PFSK-1 (cell line): ENCODE measurements around the gene ANKRD9.

Experiments used
- FOXP2 ChIP-seq: optimal IDR thresholded peaks from 2 replicates; pipeline ENCODE3; 2011; ENCODE audit warnings: borderline replicate concordance, control low read depth, inconsistent platforms; ENCODE audit not compliant: insufficient read depth; ENCODE audit errors: extremely low read length, extremely low read depth
- POLR2AphosphoS5 ChIP-seq: IDR thresholded peaks from 2 replicates; pipeline ENCODE4 v1.6.1; 2012; ENCODE audit warnings: low read depth, mild to moderate bottlenecking, control low read depth, low read length, moderate library complexity
- SIN3A ChIP-seq: IDR thresholded peaks from 2 replicates; pipeline ENCODE4 v1.6.1; 2012; ENCODE audit warnings: mild to moderate bottlenecking, low read length, moderate library complexity, borderline replicate concordance; ENCODE audit not compliant: insufficient read depth
- TAF1 ChIP-seq: IDR thresholded peaks from 2 replicates; pipeline ENCODE4 v1.6.1; 2012; ENCODE audit warnings: low read length, control low read depth, borderline replicate concordance; ENCODE audit not compliant: insufficient read depth
- TF ChIP-seq, protein P1 (sequence below), 2 experiments: IDR thresholded peaks; 2 replicates each; pipeline versions ENCODE4 v1.6.1 to v1.8.0; 2011 to 2012; ENCODE audit warnings: low read depth in 2 of 2, low read length in 2 of 2, control low read depth in 1 of 2, inconsistent platforms in 1 of 2, mild to moderate bottlenecking in 1 of 2, moderate library complexity in 1 of 2; ENCODE audit not compliant: insufficient read depth in 1 of 2

The ANKRD9 gene

DNA sequence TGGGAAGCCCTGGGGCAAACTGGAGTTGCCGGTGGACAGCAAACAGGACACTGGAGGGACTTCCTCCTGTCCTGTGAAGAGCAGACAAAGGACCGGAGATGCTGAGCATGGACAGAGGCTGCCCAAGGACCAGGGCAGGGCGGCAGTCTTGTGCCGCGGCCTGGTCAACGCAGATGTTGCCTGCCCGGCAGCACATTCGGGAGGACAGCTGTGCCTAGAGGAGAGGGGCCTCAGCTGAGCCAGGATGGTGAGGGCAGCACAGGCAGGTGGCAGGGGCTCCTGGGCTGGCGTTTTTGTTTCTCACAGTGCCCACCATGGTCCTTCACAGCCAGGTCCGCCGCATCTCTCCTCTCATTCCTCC is 13.3 kb downstream of the ANKRD9 start:
- TF ChIP-seq TAF1: no peak
- no peak for TF ChIP-seq SIN3A
- no peak for TF ChIP-seq POLR2AphosphoS5
- TF ChIP-seq, protein P1, sequence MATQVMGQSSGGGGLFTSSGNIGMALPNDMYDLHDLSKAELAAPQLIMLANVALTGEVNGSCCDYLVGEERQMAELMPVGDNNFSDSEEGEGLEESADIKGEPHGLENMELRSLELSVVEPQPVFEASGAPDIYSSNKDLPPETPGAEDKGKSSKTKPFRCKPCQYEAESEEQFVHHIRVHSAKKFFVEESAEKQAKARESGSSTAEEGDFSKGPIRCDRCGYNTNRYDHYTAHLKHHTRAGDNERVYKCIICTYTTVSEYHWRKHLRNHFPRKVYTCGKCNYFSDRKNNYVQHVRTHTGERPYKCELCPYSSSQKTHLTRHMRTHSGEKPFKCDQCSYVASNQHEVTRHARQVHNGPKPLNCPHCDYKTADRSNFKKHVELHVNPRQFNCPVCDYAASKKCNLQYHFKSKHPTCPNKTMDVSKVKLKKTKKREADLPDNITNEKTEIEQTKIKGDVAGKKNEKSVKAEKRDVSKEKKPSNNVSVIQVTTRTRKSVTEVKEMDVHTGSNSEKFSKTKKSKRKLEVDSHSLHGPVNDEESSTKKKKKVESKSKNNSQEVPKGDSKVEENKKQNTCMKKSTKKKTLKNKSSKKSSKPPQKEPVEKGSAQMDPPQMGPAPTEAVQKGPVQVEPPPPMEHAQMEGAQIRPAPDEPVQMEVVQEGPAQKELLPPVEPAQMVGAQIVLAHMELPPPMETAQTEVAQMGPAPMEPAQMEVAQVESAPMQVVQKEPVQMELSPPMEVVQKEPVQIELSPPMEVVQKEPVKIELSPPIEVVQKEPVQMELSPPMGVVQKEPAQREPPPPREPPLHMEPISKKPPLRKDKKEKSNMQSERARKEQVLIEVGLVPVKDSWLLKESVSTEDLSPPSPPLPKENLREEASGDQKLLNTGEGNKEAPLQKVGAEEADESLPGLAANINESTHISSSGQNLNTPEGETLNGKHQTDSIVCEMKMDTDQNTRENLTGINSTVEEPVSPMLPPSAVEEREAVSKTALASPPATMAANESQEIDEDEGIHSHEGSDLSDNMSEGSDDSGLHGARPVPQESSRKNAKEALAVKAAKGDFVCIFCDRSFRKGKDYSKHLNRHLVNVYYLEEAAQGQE (IDR thresholded peaks at IDR 0.05; ENCODE audit: insufficient read depth in 1 of 2, low read depth in 2 of 2, low read length in 2 of 2): no peak
- no peak for TF ChIP-seq FOXP2

DNA sequence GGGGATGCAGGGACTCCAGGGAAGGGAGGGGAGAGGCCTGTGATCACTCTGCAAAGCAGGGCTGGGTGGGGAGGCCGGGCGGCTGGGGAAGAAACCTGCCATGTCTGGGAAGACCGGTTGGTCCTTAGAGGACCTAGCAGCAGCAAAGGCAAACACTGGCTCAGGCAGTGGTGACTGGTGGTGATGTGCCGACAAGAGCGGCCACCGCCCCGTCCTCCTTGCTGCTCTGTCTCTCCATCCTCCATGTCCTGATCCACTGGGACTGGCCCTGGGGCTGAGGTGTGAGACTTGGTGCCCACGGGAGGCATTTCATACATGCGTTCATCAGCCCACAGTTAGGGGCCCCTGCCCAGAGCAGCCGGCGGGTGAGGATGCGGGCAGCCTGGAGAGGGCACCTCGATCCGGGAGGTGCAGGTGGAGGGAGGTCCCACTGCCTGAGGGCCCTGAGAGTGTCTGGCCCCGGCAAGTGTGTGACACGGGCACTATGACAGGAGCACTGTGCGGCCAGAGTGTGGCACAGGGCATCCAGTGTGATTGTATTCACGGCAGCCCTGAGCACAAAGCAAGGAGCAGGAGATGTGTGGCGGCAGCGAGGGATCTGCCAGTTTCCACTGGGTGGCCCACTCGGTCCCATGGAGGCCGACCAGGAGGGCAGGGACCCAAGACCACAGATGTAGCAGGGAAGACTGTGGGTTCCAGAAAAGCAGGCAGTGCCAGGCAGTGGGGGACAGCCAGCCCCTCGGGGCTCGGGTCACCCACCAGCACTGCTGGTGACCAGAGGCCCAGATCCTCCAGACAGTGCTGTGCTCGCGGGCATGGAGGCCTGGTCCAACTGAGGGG is 13.9 kb downstream of the ANKRD9 start:
- TF ChIP-seq TAF1 (no peak), FOXP2 (no peak), POLR2AphosphoS5 (no peak), SIN3A (no peak)
- TF ChIP-seq, protein P1 (IDR thresholded peaks at IDR 0.05; ENCODE audit: insufficient read depth in 1 of 2, low read depth in 2 of 2, low read length in 2 of 2): no peak

DNA sequence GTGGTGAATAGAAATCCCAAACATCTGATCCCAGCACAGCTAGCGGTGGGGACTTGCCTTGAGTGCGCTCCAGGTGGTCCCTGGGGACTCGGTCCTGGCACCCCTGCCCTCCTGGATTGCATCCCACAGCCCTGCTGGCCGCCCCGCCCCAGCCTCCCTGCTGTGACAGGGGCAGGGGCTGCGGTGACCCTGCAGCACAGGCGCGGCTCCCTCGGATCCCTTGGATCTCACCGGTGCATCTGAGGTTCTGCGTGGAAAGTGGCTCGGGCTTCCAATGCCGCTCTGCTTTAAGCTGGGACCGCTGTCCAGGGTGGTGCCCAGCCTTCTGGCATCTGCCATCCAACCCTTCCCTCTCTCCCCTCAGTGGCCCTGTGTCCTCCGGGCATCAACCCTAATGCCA is 16.0 kb downstream of the ANKRD9 start:
- no peak for TF ChIP-seq FOXP2
- TF ChIP-seq SIN3A: no peak
- no peak for TF ChIP-seq POLR2AphosphoS5
- TF ChIP-seq, protein P1 (IDR thresholded peaks at IDR 0.05; ENCODE audit: insufficient read depth in 1 of 2, low read depth in 2 of 2, low read length in 2 of 2): no peak
- no peak for TF ChIP-seq TAF1

DNA sequence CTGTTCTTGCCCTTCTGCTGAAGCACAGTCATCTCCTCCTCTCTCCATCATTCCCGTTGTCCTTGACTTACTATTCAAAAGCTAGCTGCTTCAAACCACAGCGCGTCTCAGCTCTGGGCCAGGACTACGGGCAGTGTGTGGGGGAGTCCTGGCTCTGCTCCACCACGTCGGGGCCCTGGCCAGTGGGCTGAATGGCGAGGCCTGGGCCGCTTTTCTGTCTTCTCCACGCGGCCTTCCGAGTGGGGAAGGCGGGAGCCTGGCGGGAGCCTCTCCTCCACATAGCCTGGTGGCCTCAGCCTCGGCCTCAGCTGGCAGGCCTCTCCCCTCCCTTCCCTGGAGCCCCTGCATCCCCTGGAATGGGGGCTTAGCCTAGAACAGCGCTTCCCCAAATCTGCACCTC is 16.5 kb downstream of the ANKRD9 start:
- TF ChIP-seq, protein P1 (IDR thresholded peaks at IDR 0.05; ENCODE audit: insufficient read depth in 1 of 2, low read depth in 2 of 2, low read length in 2 of 2): no peak
- no peak for TF ChIP-seq TAF1
- TF ChIP-seq FOXP2: no peak

DNA sequence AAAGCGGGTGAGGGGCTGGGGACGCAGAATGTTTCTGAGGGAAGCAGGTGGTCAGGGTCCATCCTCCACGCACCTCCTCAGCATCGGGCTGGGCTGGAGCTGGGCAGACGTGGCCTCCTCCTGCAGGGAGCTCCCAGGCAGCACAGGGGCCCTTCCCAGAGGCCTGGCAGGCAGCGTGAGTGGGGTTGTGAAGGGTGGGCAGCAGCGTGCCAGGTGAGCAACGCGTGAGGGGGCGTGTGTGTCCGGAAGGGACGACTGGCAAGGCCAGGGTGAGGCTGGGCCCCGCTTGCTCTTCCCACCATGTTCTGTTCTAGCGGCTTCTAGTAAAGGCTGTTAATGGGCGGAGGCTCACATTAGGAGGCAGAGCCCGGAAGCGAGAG is 17.1 kb downstream of the ANKRD9 start:
- TF ChIP-seq FOXP2 (no peak), POLR2AphosphoS5 (no peak), SIN3A (no peak), TAF1 (no peak)
- TF ChIP-seq, protein P1 (IDR thresholded peaks at IDR 0.05; ENCODE audit: insufficient read depth in 1 of 2, low read depth in 2 of 2, low read length in 2 of 2): no peak
